SK-N-SH (cell line): ENCODE measurements around the gene ARHGAP6. TPM values are rescaled to one million over a fixed set of nuclear protein-coding genes. Genes with fewer than 3 reads are reported as not detected.

Source experiments
- polyA plus RNA-seq, 3 experiments: library from polyadenylated mRNA; depleted of rRNA; stranded (reverse); fragments of >200 nt; gene quantifications; 2 replicates each; pipeline ENCODE4 v1.2.3, GENCODE V29; 2012
- small RNA-seq, 7 experiments: library from RNA; depleted of rRNA; stranded (forward); fragments of <200 nt; gene quantifications; one replicate each; pipeline ENCODE3, GENCODE V24; 2012

The ARHGAP6 gene
- polyA plus RNA-seq, 1 of the 3 experiments (the other 2 are of a cell fraction): 0.16 TPM

Small RNA genes lying within 50 kb of the gene (small RNA-seq; reads per million reads assigned to genes)
- 0 reads per million in 7 experiments for gene MIR548AX
- 0 reads per million in 7 experiments for gene RF00019
- 0 reads per million in 7 experiments for gene RF02271

Other genes with a start within 250 kb of the ARHGAP6 start
- 21.8 and 30.1 TPM in 2 replicates for gene MSL3, start 92.3 kb upstream of the ARHGAP6 start, polyA plus RNA-seq (2012; rRNA removed)